Smooth muscle cell (in vitro differentiated cells): ENCODE data around the gene XRCC6. TPM values are rescaled to one million over a fixed set of nuclear protein-coding genes. Genes with fewer than 3 reads are reported as not detected.
A peak's percentile ranks its signal among the peaks of the same experiment; 100 is the strongest.
"Not testable (repeated sequence)": the region's sequence is repeated elsewhere in the genome, so short reads cannot be mapped to it uniquely, and the experiment has no call there.

Source experiments
- DNase-seq: peaks from one replicate; lab custom pipeline; 2025; ENCODE audit not compliant: unreplicated experiment; lab: John Stamatoyannopoulos, UW
- H2AFZ ChIP-seq: fragments of 200-600 bp; sonication (generic); 2 replicates; pipeline ENCODE4 v1.6.0; 2016; ENCODE audit warnings: antibody characterized with exemption, low read depth, mild to moderate bottlenecking
- H3F3A ChIP-seq: fragments of 200-600 bp; sonication (generic); 2 replicates; pipeline ENCODE4 v1.6.0; 2017; ENCODE audit warnings: antibody characterized with exemption, low read depth
- H3K27ac ChIP-seq: fragments of 200-600 bp; sonication (generic); 2 replicates; pipeline ENCODE4 v1.5.1; 2016; ENCODE audit warnings: low read depth, mild to moderate bottlenecking
- H3K27me3 ChIP-seq: fragments of 200-600 bp; sonication (generic); 2 replicates; pipeline ENCODE4 v1.6.1; 2016; ENCODE audit warnings: low read depth, mild to moderate bottlenecking
- H3K36me3 ChIP-seq: fragments of 200-600 bp; sonication (generic); 2 replicates; pipeline ENCODE4 v1.5.1; 2016; ENCODE audit warnings: low read depth
- H3K4me1 ChIP-seq: fragments of 200-600 bp; sonication (generic); 2 replicates; pipeline ENCODE4 v1.5.1; 2016; ENCODE audit warnings: low read depth
- H3K4me2 ChIP-seq: fragments of 200-600 bp; sonication (generic); 2 replicates; pipeline ENCODE4 v1.6.0; 2016; ENCODE audit warnings: mild to moderate bottlenecking
- H3K4me3 ChIP-seq: fragments of 200-600 bp; sonication (generic); 2 replicates; pipeline ENCODE4 v1.5.1; 2016; ENCODE audit warnings: mild to moderate bottlenecking
- H3K79me2 ChIP-seq: fragments of 200-600 bp; sonication (generic); 2 replicates; pipeline ENCODE4 v1.6.0; 2016; ENCODE audit warnings: low read depth, mild to moderate bottlenecking
- H3K9ac ChIP-seq: fragments of 200-600 bp; sonication (generic); 2 replicates; pipeline ENCODE4 v1.6.0; 2016; ENCODE audit warnings: low read depth
- H3K9me3 ChIP-seq: fragments of 200-600 bp; sonication (generic); replicated peaks from 2 replicates; pipeline ENCODE4 v1.5.1; 2016; ENCODE audit warnings: low read depth
- H4K20me1 ChIP-seq: fragments of 200-600 bp; sonication (generic); 2 replicates; pipeline ENCODE4 v1.6.0; 2016; ENCODE audit warnings: low read depth
- WGBS: methylation state at CpG from one replicate; pipeline ENCODE4 v1.1.7; 2016; ENCODE audit warnings: low lambda C conversion rate; 5-methylcytosine and 5-hydroxymethylcytosine counted together
- polyA plus RNA-seq: library from polyadenylated mRNA; unstranded; fragments of >200 nt; fragmentation: Nextera tagmentation; extraction: Ambion mirVana; gene quantifications from 2 replicates; pipeline ENCODE4 v1.2.1, GENCODE V29; 2016
- total RNA-seq: library from RNA; depleted of rRNA; stranded (reverse); fragments of >200 nt; gene quantifications from 2 replicates; pipeline ENCODE4 v1.2.3, GENCODE V29; 2014
- TF ChIP-seq, protein P1 (sequence below): fragments of 200-600 bp; sonication (generic); IDR thresholded peaks from 2 replicates; pipeline ENCODE4 v1.5.1; 2017; ENCODE audit warnings: borderline replicate concordance, mild to moderate bottlenecking, antibody characterized with exemption; ENCODE audit not compliant: insufficient read depth, poor library complexity, severe bottlenecking

The XRCC6 gene
- total and polyA plus RNA-seq, 2 experiments from 2014 or later = 186 to 264 TPM

DNA sequence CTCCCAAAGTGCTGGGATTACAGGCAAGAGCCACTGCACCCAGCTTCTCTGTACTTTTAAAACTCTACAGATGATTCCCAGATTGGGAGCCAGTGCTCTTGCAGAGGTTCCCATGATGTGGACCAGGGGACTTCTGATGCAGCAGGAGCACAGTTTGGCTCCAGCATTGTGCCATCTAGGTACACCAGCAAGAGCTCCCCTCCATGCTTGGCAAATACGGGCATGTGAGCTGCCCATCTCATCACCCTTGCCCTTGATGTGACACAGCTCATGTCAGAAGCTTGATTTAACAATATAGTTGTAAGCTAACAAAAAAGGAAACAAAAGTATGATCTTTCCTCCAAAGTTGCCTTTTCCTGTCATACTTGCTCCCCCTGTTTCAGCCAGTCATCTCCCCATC, 38.8 kb downstream of the XRCC6 start:
- 90% methylated on average over 1 of the region's 1 CpG for WGBS
- no peaks in the 10 kb centered on the region for H3K4me1 ChIP-seq

DNA sequence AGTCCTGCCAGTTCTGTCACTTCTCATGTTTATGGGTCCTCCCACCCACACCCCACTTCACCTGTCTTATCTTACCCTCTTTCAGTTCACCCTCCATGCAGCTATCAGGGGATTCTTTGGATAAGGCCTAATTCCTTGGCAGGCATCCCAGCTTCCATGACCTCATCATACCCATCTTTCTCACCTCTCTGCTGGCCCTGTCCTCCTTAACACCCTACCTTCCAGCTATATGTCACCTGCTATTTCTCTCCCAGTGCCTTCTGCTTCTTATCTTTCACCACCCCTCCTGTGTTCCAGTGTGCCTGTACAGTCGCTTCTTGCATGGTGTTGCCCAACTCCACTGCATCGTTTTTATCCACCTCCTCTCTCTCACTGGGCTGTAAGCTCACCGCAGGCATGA, 39.3 kb downstream of the XRCC6 start:
- H3K9me3 ChIP-seq = no peaks in the 10 kb centered on the region
- no peak overlapping the region for H2AFZ ChIP-seq
- peaks cover 8% of the 10 kb centered on the region for H4K20me1 ChIP-seq
- H3K36me3 ChIP-seq = peaks cover 30% of the 10 kb centered on the region
- DNase-seq = no peak
- no peak overlapping the region for H3K4me3 ChIP-seq
- H3K9ac ChIP-seq = no peak overlapping the region
- H3K27ac ChIP-seq = no peak overlapping the region
- peaks cover 23% of the 10 kb centered on the region for H3F3A ChIP-seq
- H3K4me2 ChIP-seq = no peak overlapping the region
- H3K4me1 ChIP-seq = no peaks in the 10 kb centered on the region
- 96% methylated on average over 3 of the region's 3 CpGs for WGBS
- TF ChIP-seq, protein P1, sequence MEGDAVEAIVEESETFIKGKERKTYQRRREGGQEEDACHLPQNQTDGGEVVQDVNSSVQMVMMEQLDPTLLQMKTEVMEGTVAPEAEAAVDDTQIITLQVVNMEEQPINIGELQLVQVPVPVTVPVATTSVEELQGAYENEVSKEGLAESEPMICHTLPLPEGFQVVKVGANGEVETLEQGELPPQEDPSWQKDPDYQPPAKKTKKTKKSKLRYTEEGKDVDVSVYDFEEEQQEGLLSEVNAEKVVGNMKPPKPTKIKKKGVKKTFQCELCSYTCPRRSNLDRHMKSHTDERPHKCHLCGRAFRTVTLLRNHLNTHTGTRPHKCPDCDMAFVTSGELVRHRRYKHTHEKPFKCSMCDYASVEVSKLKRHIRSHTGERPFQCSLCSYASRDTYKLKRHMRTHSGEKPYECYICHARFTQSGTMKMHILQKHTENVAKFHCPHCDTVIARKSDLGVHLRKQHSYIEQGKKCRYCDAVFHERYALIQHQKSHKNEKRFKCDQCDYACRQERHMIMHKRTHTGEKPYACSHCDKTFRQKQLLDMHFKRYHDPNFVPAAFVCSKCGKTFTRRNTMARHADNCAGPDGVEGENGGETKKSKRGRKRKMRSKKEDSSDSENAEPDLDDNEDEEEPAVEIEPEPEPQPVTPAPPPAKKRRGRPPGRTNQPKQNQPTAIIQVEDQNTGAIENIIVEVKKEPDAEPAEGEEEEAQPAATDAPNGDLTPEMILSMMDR = no peak
- H3K79me2 ChIP-seq = no peaks in the 10 kb centered on the region
- no peaks in the 10 kb centered on the region for H3K27me3 ChIP-seq

More for the DNA sequence above, 38.8 kb downstream of the XRCC6 start:
- H3K4me2 ChIP-seq = no peak overlapping the region
- H2AFZ ChIP-seq = no peak overlapping the region
- H3K27me3 ChIP-seq = no peaks in the 10 kb centered on the region
- peaks cover 34% of the 10 kb centered on the region for H3K36me3 ChIP-seq
- peaks cover 23% of the 10 kb centered on the region for H3F3A ChIP-seq
- H3K79me2 ChIP-seq = no peaks in the 10 kb centered on the region
- H3K9me3 ChIP-seq = no peaks in the 10 kb centered on the region
- no peak for DNase-seq
- TF ChIP-seq, protein P1 = no peak
- H3K9ac ChIP-seq = no peak overlapping the region
- no peak overlapping the region for H3K27ac ChIP-seq
- peaks cover 8% of the 10 kb centered on the region for H4K20me1 ChIP-seq
- H3K4me3 ChIP-seq = no peak overlapping the region

DNA sequence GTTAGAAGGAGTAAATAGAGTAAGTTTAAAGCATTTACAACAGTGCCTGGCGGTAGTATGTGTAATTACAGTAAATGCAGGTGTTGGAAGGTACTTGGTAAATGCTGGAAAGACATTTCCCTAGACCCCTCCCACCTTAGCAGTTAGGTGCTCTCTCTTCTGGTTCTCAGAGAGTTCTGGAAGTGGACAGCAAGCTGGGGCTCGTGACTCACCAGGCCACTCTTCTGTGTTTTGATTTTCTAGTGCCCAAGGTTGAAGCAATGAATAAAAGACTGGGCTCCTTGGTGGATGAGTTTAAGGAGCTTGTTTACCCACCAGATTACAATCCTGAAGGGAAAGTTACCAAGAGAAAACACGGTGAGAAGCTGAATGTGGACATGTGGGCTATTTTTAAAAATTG, 40.0 kb downstream of the XRCC6 start:
- Histone ChIP-seq H3K36me3 (peaks cover 30% of the 10 kb centered on the region), H3K4me2 (no peak overlapping the region), H3K27ac (no peak overlapping the region), H3K4me1 (no peaks in the 10 kb centered on the region), H3K27me3 (no peaks in the 10 kb centered on the region), H2AFZ (no peak overlapping the region), H3F3A (peaks cover 23% of the 10 kb centered on the region), H3K9ac (no peak overlapping the region), H3K4me3 (no peak overlapping the region), H3K79me2 (no peaks in the 10 kb centered on the region), H3K9me3 (no peaks in the 10 kb centered on the region), H4K20me1 (peaks cover 8% of the 10 kb centered on the region)
- WGBS = 94% methylated on average over 3 of the region's 3 CpGs
- TF ChIP-seq, protein P1 = no peak
- DNase-seq = no peak

DNA sequence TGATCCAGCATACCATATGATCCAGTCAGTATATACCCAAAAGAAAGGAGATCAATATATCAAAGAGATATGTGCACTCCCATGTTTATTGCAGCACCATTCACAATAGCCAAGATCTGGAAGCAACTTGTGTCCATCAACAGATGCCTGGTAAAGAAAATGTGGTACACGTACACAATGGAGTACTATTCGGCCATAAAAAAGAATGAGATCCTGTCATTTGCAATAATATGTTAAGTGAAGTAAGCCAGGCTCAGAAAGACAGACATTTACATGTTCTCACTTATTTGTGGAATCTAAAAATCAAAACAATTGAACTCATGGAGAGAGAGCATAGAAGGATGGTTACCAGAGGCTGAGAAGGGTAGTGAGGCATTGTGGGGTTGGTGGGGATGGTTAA, 40.6 kb downstream of the XRCC6 start:
- TF ChIP-seq, protein P1 = no peak
- WGBS = 99% methylated on average over 2 of the region's 2 CpGs
- no peaks in the 10 kb centered on the region for H3K9me3 ChIP-seq
- H3K9ac ChIP-seq = no peak overlapping the region
- H4K20me1 ChIP-seq = peaks cover 8% of the 10 kb centered on the region
- no peak for DNase-seq
- no peaks in the 10 kb centered on the region for H3K79me2 ChIP-seq
- no peak overlapping the region for H3K27ac ChIP-seq
- H3K27me3 ChIP-seq = no peaks in the 10 kb centered on the region
- no peak overlapping the region for H3K4me2 ChIP-seq
- peaks cover 23% of the 10 kb centered on the region for H3F3A ChIP-seq
- no peaks in the 10 kb centered on the region for H3K4me1 ChIP-seq
- peaks cover 27% of the 10 kb centered on the region for H3K36me3 ChIP-seq
- no peak overlapping the region for H2AFZ ChIP-seq
- no peak overlapping the region for H3K4me3 ChIP-seq

DNA sequence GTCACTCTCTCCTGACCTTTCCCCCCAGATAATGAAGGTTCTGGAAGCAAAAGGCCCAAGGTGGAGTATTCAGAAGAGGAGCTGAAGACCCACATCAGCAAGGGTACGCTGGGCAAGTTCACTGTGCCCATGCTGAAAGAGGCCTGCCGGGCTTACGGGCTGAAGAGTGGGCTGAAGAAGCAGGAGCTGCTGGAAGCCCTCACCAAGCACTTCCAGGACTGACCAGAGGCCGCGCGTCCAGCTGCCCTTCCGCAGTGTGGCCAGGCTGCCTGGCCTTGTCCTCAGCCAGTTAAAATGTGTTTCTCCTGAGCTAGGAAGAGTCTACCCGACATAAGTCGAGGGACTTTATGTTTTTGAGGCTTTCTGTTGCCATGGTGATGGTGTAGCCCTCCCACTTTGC, 42.5 kb downstream of the XRCC6 start:
- DNase-seq = not testable (repeated sequence)
- WGBS = 95% methylated on average over 9 of the region's 9 CpGs

More for the DNA sequence above, 42.5 kb downstream of the XRCC6 start:
- Histone ChIP-seq H3F3A (peaks cover 37% of the 10 kb centered on the region), H3K36me3 (peaks cover 14% of the 10 kb centered on the region), H3K27ac (peak overlapping the region; percentile 19)
- not testable (repeated sequence) for H3K9ac ChIP-seq, H2AFZ ChIP-seq, H3K9me3 ChIP-seq, H4K20me1 ChIP-seq, H3K4me3 ChIP-seq, H3K27me3 ChIP-seq, H3K4me1 ChIP-seq, H3K79me2 ChIP-seq, H3K4me2 ChIP-seq
